Keratinocyte (primary cell): ENCODE results near the gene GTF2F1. TPM values are rescaled to one million over a fixed set of nuclear protein-coding genes. Genes with fewer than 3 reads are reported as not detected.

ENCODE experiments used
- DNase-seq: peaks from one replicate; pipeline ENCODE4 v3.0.0-alpha.2; 2011; ENCODE audit warnings: low read depth, missing footprints, low spot score
- FAIRE-seq: peaks from 2 replicates; lab custom pipeline; 2011; peaks lifted over from hg19 to GRCh38; lab: Jason Lieb, UNC
- H2AFZ ChIP-seq: 2 replicates; pipeline ENCODE4 v1.6.0; 2012; ENCODE audit warnings: low read length, control low read depth, inconsistent platforms; ENCODE audit not compliant: control insufficient read depth
- H3K27ac ChIP-seq: 2 replicates; pipeline ENCODE4 v1.5.1; 2011; ENCODE audit warnings: low read length; ENCODE audit not compliant: control insufficient read depth, insufficient read depth
- H3K27me3 ChIP-seq: 3 replicates; pipeline ENCODE4 v1.6.0; 2011; ENCODE audit warnings: low read length; ENCODE audit not compliant: control insufficient read depth, insufficient read depth; ENCODE audit errors: extremely low read depth
- H3K36me3 ChIP-seq, 2 experiments: 2 replicates in 1 of 2; 3 replicates in 1 of 2; pipeline ENCODE4 v1.5.1; 2011; ENCODE audit warnings: low read length in 2 of 2, mild to moderate bottlenecking in 1 of 2; ENCODE audit not compliant: control insufficient read depth in 2 of 2, insufficient read depth in 2 of 2; ENCODE audit errors: extremely low read depth in 1 of 2
- H3K4me1 ChIP-seq: 3 replicates; pipeline ENCODE4 v1.5.1; 2011; ENCODE audit warnings: low read length; ENCODE audit not compliant: control insufficient read depth, insufficient read depth; ENCODE audit errors: extremely low read depth
- H3K4me2 ChIP-seq: 3 replicates; pipeline ENCODE4 v1.6.0; 2011; ENCODE audit warnings: low read depth, low read length; ENCODE audit not compliant: control insufficient read depth, insufficient read depth; ENCODE audit errors: extremely low read depth
- H3K4me3 ChIP-seq, 3 experiments: fragments of 200-600 bp in 1 of 3; sonication (generic) in 1 of 3; 2 replicates in 2 of 3; 3 replicates in 1 of 3; pipeline ENCODE4 v1.5.1; 2011 to 2016; ENCODE audit warnings: low read length in 3 of 3, mild to moderate bottlenecking in 3 of 3, control low read depth in 2 of 3, inconsistent platforms in 1 of 3, low read depth in 1 of 3, mixed read lengths in 1 of 3, mixed run types in 1 of 3, moderate library complexity in 1 of 3; ENCODE audit not compliant: control insufficient read depth in 2 of 3, insufficient read depth in 2 of 3; ENCODE audit errors: extremely low read depth in 1 of 3
- H3K79me2 ChIP-seq: 2 replicates; pipeline ENCODE4 v1.6.0; 2012; ENCODE audit warnings: low read length; ENCODE audit not compliant: control insufficient read depth, insufficient read depth
- H3K9ac ChIP-seq: 3 replicates; pipeline ENCODE4 v1.6.0; 2011; ENCODE audit warnings: low read length; ENCODE audit not compliant: control insufficient read depth, insufficient read depth; ENCODE audit errors: extremely low read depth
- H3K9me1 ChIP-seq: 3 replicates; pipeline ENCODE4 v1.6.0; 2011; ENCODE audit warnings: low read length; ENCODE audit not compliant: control insufficient read depth, insufficient read depth; ENCODE audit errors: extremely low read depth
- H3K9me3 ChIP-seq: 2 replicates; pipeline ENCODE4 v1.5.1; 2012; ENCODE audit warnings: low read depth, low read length; ENCODE audit not compliant: control insufficient read depth
- H4K20me1 ChIP-seq: 3 replicates; pipeline ENCODE4 v1.6.0; 2011; ENCODE audit warnings: low read length; ENCODE audit not compliant: control insufficient read depth, insufficient read depth; ENCODE audit errors: extremely low read depth
- EZH2 ChIP-seq: IDR thresholded peaks from one replicate; pipeline ENCODE4 v1.6.1; 2012; ENCODE audit warnings: inconsistent platforms, mild to moderate bottlenecking, low read length, moderate library complexity
- dilution Hi-C: fragments of 300-500 bp; cut with MboI; formaldehyde crosslinking; loops from one replicate; pipeline ENCODE4 v1.7.0; 2020; ENCODE audit warnings: low sequenced_read_pairs; ENCODE audit not compliant: extremely low pct_ligation_motif_present
- polyA plus RNA-seq, 5 experiments: library from polyadenylated mRNA; depleted of rRNA in 3 of 5; stranded (reverse) in 3 of 5; stranded (forward) in 1 of 5; unstranded in 1 of 5; fragments of >200 nt; gene quantifications; 1 replicate in 1 of 5; 2 replicates in 3 of 5; 3 replicates in 1 of 5; pipeline versions ENCODE4 v1.2.1 to v1.2.3, GENCODE V29; 2011 to 2012; ENCODE audit warnings: missing spikeins in 2 of 5, low read depth in 1 of 5, low replicate concordance in 1 of 5
- TF ChIP-seq, protein P1 (sequence below), 3 experiments: IDR thresholded peaks in 1 of 3; conservative IDR thresholded peaks in 1 of 3; optimal IDR thresholded peaks in 1 of 3; 2 replicates in 2 of 3; 3 replicates in 1 of 3; pipeline versions ENCODE3 to v1.5.1; 2011; ENCODE audit warnings: low read length in 3 of 3, mild to moderate bottlenecking in 3 of 3, moderate library complexity in 2 of 3, control low read depth in 1 of 3, inconsistent platforms in 1 of 3; ENCODE audit not compliant: insufficient read depth in 2 of 3; ENCODE audit errors: extremely low read depth in 1 of 3

GTF2F1 gene
- polyA plus RNA-seq, 1 donor (not counting 4 experiments of a cell fraction or from before 2014, with no cell fraction given) = 37.3 TPM

DNA sequence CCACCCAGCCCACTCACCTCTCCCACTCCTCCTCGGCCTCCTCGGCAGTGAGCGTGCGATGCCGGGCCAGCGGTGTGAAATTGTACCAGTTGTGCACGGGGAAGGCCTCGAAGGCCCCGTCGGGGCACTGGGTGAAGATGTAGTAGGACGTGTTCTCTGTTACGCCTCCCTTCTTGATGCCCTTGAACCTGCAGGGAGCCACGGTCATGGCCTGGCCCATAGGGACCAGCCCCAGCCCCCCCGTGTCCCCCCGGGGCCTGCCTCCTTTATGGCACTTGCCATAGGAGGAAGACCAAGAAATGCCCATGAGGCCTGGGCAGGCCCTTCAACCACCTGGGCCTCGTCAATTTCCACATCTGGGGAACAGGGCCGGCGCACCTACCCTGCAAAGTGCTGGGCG lies 5.6 kb downstream of the GTF2F1 start:
- Histone ChIP-seq H3K9ac (no peak overlapping the region), H3K4me2 (no peak overlapping the region), H3K27ac (no peak overlapping the region), H3K9me1 (no peaks in the 10 kb centered on the region), H3K4me1 (peaks cover 8% of the 10 kb centered on the region), H3K79me2 (peaks cover 20% of the 10 kb centered on the region), H3K27me3 (no peaks in the 10 kb centered on the region), H3K4me3 (no peak overlapping the region), H3K9me3 (no peaks in the 10 kb centered on the region), H2AFZ (no peak overlapping the region), H3K36me3 (peaks cover 39 to 40% of the 10 kb centered on the region in 2 experiments), H4K20me1 (peaks cover 2% of the 10 kb centered on the region)
- DNase-seq (no peak), FAIRE-seq (no peak)
- dilution Hi-C loops = no loop called here
- TF ChIP-seq EZH2 = no peak
- TF ChIP-seq, protein P1, sequence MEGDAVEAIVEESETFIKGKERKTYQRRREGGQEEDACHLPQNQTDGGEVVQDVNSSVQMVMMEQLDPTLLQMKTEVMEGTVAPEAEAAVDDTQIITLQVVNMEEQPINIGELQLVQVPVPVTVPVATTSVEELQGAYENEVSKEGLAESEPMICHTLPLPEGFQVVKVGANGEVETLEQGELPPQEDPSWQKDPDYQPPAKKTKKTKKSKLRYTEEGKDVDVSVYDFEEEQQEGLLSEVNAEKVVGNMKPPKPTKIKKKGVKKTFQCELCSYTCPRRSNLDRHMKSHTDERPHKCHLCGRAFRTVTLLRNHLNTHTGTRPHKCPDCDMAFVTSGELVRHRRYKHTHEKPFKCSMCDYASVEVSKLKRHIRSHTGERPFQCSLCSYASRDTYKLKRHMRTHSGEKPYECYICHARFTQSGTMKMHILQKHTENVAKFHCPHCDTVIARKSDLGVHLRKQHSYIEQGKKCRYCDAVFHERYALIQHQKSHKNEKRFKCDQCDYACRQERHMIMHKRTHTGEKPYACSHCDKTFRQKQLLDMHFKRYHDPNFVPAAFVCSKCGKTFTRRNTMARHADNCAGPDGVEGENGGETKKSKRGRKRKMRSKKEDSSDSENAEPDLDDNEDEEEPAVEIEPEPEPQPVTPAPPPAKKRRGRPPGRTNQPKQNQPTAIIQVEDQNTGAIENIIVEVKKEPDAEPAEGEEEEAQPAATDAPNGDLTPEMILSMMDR (optimal IDR thresholded peaks at IDR 0.05 in 1 of 3, IDR thresholded peaks at IDR 0.05 in 1 of 3, conservative IDR thresholded peaks at IDR 0.05 in 1 of 3; ENCODE audit: extremely low read depth in 1 of 3, insufficient read depth in 2 of 3, low read length in 3 of 3) = no peak

- dilution Hi-C loops = no loop called here
These were observed 8.6 kb downstream of the GTF2F1 start for GRCh38 chr19:6384381-6384780.

More at GRCh38 chr19:6384381-6384780, 8.6 kb downstream of the GTF2F1 start:
- no peak for DNase-seq
- Histone ChIP-seq H3K79me2 (peaks cover 5% of the 10 kb centered on the region), H3K9me1 (no peaks in the 10 kb centered on the region), H3K4me1 (no peaks in the 10 kb centered on the region), H3K4me2 (no peak overlapping the region), H3K27ac (no peak overlapping the region), H3K27me3 (no peaks in the 10 kb centered on the region), H3K36me3 (peaks cover 50 to 55% of the 10 kb centered on the region in 2 experiments), H3K4me3 (no peak overlapping the region), H4K20me1 (peaks cover under 1% of the 10 kb centered on the region), H2AFZ (no peak overlapping the region), H3K9me3 (no peaks in the 10 kb centered on the region), H3K9ac (no peak overlapping the region)
- FAIRE-seq = no peak
- TF ChIP-seq, protein P1 (optimal IDR thresholded peaks at IDR 0.05 in 1 of 3, IDR thresholded peaks at IDR 0.05 in 1 of 3, conservative IDR thresholded peaks at IDR 0.05 in 1 of 3; ENCODE audit: extremely low read depth in 1 of 3, insufficient read depth in 2 of 3, low read length in 3 of 3) = no peak
- TF ChIP-seq EZH2 = no peak
